Muscle of arm (tissue), 12 donors: ENCODE data around the gene ATP5ME. TPM values are rescaled to one million over a fixed set of nuclear protein-coding genes. Genes with fewer than 3 reads are reported as not detected.
"Not testable (repeated sequence)": the region's sequence is repeated elsewhere in the genome, so short reads cannot be mapped to it uniquely, and the experiment has no call there.

Source experiments
- DNase-seq: peaks from one replicate; pipeline ENCODE4 v3.0.0-alpha.2; 2013
- polyA plus RNA-seq, 12 donors: library from polyadenylated mRNA; unstranded; fragments of 120-200 nt; gene quantifications; one replicate each; pipeline ENCODE4 v1.2.1, GENCODE V29; 2013; ENCODE audit not compliant: insufficient read length in 12 of 12

The ATP5ME gene
- polyA plus RNA-seq, 12 donors = 197 to 329 (median 273) TPM; not detected in 1

DNA sequence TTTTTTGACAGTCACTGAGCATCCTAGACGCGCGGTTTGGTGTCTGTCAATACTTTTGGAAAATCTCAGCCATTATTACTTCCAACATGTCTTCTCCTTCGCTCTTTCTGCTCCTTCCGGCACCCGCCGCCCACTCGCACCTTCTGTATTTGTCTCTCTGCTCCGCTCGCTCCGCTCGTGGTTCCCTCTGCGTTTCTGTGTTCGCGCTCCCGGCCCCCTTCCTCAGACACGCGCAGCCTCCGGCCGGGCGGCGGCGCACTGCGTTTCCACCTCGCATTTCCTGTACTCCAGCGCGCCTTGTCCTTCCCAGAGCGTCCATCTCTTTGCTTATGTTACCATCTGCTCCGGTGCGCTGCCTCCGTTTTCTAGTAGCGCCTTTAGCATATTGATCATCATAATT lies 27.6 kb downstream of the ATP5ME start:
- no peak for DNase-seq

DNA sequence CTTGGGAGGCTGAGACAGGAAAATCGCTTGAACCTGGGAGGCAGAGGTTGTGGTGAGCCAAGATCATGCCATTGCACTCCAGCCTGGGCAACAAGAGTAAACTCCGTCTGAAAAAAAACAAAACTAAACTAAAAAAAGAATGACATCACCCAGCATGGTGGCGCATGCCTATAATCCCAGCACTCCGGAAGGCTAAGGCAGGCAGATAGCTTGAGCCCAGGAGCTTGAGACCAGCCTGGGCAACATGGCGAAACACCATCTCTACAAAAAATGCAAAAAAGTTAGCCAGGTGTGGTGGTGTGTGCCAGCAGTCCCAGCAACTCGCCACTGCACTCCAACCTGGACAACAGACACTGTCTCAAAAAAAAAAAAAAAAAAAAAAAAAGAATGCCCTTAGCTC lies 31.7 kb downstream of the ATP5ME start:
- DNase-seq = not testable (repeated sequence)

DNA sequence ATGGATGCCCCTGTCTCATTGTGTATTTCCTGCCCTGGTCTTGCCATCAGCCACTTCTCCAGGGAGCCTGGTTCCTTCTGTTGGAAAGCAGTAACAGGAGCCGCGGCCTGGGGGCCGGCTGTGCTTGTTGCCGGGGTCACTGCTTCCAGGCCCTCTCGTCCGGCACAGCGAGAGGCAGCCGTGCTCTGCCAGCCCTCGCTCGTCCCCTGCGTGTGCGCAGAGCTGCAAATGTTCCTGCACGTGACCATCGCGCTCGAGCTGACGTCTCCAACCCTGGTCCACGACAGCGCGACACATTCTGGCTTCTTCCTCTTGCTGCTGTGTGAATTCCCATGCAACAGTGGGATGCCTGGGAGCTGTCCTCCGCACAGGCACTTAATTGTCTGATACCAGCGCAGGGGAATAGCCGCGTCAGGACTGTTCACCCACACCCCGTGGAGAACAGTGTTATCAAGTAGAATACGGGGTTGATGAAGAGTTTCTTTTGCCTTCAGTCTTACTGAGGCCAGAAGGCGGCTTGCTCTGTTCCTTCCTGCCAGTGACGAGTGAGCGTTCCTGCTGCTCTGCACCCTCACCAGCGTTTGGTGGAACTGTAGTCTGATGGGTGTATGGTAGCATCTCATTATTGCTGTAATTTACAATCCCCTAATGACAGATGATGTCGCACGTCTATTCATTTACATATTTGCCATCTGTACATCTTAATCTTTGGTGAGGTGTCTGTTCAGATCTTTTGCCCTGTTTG lies 36.4 kb downstream of the ATP5ME start:
- DNase-seq = no peak

DNA sequence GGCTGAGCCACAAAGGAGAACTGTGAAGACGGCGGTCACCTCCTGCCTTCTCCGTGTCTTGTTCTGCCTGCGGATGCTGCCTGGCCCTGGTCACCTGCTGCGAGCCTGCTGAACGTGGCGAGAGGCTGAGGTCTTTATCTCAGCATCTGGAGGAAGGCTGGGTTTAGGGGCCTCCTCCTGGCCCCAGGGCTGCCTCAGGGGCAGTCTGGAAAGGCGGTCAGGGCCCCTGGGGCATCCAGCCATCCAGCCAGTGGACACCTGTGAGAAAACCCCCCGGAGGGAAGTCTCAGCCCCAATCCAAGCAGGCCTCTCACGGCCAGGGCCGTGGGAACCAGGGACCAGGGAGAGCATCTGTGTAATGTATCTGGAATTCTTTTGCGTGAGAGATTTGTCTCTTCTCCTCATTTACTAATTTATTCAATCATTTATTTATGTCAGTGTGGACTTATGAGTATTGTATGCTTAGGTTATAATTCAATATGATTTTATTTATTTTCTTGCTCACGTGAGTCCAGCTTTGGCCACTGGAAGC lies 37.4 kb downstream of the ATP5ME start:
- DNase-seq = no peak

DNA sequence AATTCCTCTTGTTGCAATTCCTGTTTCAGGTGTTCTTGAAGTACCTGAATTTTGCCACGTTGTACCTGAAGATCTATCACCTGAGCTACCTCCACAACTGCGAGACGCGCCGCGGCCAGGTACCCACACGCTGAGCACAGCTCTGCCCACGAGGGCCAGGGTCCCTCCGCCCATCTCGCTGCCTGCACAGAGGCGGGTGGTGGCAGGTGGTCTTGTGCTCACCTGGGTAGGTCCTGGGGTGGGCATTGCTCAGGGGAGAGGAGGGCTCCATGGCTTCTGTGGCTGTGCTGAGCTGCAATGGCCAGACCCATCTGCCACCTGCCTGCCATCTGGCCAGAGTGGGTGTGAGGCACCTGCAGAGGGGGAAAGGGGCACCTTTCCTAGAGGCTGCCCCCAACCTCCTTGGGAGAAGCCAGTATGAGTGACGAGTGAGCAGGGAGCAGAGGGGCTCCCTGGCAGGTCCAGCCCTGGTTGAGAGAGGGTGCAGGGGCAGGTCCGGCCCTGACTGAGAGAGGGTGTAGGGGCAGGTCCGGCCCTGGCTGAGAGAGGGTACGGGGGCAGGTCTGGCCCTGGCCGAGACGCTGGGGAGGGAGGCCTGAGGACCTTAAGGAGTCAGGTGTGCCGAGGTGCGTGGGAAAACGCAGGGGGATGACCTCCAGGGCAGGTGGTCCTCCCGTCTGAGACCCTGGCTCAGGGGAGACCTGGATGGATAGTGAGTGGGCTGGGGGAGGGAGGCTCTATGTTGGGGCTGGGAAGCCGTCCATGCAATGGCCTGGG lies 38.0 kb downstream of the ATP5ME start:
- DNase-seq = no peak

DNA sequence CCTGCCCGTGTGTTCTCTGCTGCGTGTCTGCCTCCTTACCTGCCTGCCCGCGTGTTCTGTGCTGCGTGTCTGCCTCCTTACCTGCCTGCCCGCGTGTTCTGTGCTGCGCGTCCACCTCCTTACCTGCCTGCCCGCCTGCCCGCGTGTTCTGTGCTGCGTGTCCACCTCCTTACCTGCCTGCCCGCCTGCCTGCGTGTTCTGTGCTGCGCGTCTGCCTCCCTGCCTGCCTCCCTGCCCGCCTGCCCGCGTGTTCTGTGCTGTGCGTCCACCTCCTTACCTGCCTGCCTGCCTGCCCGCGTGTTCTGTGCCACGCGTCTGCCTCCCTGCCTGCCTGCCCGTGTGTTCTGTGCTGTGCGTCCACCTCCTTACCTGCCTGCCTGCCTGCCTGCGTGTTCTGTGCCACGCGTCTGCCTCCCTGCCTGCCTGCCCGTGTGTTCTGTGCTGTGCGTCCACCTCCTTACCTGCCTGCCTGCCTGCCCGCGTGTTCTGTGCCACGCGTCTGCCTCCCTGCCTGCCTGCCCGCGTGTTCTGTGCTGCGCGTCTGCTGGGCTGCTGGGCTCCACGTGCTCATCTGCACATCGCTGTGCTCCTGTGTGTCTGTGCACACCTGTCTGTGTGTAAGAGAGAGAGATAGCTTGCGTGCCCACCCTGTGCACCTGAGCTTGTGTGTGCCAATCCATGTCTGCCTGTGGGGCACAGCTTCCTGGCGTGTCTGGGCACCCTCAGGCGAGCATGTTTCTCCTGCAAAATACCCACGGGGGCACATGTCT lies 38.8 kb downstream of the ATP5ME start:
- DNase-seq = not testable (repeated sequence)

DNA sequence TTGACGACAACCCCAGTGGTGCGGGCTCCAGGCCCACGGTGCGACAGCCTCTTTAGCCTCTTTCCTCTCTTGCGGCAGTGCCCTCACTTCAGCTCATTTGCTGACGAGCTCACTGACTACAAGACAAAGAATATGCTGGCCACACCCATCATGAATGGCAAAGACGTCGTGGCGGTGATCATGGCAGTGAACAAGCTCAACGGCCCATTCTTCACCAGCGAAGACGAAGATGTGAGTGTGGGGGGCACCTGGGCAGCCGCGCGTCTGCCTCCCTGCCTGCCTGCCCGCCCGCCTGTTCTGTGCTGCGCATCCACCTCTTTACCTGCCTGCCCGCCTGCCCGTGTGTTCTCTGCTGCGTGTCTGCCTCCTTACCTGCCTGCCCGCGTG lies 39.5 kb downstream of the ATP5ME start:
- no peak for DNase-seq

DNA sequence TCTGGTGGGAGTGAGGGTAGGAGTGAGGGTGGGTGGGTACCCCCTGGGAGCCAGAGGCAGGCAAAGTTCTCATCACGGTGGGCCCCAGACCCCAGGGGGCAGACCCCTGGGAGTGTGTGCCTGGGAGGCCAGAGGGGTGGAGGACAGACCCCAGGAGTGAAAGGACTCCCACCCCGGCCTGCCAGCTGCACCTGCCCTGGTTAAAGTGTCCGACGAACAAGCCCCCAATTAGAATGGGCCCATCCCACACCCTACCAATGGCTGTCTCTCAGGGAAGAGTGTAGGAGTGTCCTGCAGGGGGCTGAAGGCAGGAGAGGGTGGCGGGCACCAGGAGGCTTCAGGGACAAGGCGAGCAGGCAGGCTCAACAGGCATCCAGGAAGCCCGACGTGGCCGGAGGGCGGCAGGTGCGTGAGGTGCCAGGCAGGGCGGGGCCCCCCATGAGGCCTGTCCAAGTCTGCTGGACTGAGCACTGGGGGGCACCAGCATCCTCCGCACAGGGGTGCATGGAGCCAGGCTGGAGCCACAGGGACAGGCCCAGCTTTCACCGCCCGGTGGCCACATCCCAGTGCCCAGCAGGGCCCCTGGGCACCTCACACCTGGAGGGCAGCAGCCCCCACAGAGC lies 40.0 kb downstream of the ATP5ME start:
- no peak for DNase-seq

DNA sequence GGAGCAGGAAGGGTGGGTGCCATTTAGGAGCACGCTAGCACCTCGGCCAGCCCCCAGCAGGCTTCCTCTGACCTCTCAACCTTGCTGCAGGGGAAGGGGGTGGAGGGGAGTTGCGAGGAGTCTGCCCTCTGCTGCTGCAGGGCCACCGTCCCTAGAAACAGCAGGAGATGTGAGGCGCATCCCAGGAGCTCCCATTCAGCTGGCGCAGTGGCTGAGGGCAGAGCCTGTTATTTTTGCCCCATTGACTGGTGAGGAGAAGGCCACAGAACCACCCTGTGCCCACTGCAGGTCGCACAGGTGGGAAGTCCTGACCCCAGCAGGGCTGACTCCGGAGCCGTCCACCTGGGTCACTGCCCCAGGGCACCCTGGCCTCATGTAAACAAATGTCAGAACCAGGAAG lies 40.7 kb downstream of the ATP5ME start:
- no peak for DNase-seq

DNA sequence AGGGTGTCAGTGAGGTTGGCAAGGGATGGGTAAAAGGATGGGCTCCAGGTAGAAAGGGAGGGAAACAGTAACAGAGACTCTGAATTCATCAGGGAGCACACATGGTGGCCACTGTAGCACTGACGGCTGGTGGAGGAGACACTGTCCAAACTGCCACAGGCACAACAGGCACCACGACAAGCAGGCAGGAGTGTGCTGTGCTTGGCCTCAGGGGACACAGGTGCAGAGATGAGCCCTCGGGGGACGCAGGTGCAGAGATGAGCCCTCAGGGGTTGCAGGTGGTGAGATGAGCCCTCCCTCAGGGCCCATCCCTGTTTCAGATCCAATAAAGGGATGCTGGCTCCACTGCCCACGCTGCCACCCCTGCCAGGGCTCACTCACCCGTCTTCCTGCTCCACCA lies 41.1 kb downstream of the ATP5ME start:
- DNase-seq = no peak

DNA sequence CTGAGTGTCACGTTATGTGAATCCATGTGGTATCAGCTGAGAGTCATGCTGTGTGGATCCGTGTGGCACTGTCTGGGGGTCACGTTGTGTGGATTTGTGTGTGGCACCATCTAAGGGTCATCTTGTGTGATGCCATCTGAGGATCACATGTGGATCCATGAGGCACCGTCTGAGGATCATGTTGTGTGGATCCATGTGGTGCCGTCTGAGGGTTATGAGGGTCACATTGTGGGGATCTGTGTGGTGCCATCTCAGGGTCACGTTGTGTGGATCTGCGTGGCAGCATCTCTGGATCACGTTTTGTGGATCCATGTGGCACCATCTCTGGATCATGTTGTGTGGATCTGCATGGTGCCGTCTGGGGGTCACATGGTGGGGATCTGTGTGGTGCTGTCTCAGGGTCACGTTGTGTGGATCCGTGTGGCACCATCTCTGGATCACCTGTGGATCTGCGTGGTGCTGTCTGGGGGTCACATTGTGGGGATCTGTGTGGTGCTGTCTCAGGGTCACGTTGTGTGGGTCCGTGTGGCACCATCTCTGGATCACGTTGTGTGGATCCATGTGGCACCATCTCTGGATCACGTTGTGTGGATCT lies 41.8 kb downstream of the ATP5ME start:
- DNase-seq = no peak

DNA sequence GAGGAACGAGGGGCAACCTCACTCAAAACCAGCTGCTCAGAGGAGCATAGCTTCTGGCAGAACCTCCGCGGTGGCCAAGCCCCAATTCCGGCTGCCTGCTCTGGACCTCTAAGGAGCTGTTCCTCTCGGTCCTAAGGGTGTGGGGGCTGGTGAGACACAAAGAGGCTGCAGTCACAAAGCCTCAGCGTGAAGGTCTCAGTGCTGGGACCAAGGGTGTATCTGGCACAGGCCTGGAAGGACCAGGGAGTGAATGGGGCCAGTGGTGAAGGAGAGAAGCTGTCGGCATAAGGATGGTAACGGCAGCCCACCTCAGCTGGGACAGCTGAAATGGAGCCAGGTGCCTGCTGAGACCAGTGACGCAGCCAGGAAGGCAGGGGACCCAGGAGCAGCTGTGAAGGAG lies 43.4 kb downstream of the ATP5ME start:
- no peak for DNase-seq

DNA sequence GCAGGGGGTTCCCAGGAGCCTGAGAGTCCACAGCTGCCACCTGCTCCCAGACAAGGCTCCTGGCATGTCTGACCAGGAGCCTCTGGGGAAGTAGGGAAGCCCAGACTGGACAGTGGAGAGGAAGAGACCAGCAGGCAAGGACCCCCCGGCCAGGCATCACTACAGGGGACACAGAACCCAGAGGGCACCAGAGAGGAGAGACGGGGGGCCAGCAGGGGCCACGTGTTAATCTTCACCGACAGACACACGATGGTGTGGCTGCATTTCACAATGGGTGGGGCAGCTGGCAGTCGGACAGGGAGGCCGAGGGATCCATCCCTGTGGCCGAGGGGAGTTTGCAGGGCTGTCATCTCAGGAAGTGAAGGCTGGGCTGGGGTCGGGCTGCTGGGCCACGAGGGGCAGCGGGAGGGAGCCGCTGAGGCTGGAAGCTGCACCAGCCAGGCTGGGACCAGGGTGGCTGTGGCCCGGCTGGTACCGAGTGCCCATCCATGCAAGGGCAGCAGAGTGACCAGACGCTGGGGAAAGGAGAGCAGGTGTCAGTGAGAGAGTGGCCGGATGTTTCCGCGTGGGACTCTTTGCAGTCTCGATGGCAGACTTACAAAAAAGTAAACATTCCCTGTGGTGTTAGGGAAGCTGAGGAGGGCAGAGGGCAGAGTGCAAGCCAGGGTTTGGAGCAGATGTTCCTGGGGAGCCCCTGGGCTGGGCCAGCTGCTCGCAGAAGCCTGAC lies 44.0 kb downstream of the ATP5ME start:
- no peak for DNase-seq

DNA sequence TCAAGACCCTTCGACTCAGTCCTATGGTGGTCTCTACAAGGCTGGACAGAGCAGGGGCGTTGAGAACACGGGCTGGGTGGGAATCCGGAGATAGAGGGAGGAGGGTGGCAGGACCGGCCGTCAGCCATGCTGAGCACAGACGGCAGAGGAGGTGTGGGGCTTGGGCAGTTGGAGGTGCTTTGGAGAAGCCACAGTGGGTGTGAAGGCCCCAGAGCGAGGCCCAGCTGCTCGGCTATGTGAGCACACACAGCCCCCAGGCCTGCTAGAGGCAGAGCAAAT lies 44.5 kb downstream of the ATP5ME start:
- DNase-seq = no peak

DNA sequence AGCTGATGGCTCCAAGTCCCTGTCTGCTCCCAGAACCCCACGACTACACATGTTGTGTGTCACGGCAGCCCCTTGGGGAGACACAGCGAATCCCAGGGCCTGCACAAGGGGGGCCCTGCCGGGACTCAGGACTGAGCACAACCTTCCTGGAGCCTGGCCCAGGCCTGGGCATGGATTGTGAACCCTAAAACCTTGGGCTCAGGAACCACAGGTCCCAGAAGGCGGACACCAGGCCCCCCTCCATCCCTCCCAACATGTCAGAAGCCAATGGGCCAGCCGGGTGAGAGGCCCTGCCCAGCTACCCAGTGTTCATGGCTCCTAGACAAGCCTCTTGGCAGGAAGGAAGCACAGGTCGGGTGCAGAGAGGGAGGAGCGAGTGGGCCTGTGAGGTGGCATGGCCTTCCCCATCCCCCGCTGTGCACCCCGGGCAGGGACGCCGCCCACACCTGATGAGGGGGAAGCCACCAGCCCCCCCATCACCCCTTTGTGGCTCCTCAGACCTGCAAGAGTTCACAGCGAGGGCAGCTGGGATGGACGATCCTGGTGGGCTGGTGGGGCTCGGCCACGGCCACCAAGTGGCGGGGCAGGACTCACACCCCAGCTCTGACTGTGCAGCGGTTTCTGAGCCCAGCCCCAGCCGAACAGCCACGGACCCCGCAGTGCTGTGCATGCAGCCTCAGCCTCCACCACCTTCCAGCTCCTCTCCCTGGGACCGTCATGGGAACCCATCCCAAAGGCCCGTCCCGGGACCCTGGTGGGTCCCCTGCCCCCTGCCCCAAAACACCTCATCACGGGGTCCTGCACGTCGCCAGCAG lies 45.0 kb downstream of the ATP5ME start:
- no peak for DNase-seq

DNA sequence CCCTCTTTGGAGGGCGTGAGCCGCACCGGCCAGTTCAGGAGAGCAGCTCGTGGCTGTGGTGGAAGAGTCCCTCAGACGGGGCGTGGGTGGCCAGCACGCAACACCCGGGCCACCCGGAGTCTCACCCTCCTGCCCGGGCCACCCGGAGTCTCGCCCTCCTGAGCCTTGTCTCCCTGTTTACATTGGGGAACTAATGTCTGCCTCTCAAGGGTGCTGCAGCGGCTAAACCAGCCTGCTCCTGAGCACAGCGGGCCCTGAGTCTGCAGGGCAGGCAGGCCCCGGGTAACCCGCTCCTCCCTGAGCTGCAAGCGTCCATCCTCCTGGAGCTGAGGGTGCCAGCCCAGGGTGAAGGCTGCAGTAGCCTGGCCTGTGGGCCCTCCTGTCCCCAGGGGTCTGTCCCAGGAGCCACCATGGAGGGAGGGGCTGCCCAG lies 45.8 kb downstream of the ATP5ME start:
- DNase-seq = no peak

DNA sequence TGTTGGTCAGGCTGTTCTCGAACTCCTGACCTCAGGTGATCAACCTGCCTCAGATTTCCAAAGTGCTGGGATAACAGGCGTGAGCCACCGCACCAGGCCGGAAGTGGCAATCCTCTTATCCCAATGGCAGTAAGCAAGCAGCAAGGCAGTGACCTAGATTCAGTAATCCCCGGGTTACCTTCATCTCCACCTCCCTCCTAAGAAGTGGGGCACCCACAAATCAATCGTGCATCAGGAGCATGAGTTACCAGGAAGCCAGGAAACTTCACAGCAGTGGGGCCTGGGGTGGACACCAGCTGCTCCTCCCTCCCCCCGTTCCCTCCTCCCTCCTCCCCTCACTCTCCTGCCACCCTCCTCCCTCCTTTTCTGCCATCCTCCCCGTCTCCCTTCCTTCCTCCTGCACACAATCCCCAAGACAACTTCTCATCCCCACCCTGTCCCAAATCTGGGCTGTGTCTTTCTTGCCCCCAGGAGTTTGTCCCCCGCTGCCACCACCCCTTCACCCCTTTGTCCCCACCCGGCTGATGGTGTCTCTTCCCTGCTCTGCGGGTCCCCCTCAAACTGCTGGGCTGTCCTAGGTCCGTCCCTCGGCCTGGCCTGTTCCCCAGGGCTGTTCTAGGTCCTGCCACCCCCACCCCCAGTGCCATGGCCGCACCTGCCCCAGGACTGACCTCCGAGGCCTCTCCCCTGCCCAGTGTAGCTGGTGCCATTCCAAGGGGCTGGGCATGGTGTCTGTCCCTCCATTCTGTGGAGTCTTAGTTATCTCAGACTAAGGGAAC lies 46.5 kb downstream of the ATP5ME start:
- DNase-seq = no peak

DNA sequence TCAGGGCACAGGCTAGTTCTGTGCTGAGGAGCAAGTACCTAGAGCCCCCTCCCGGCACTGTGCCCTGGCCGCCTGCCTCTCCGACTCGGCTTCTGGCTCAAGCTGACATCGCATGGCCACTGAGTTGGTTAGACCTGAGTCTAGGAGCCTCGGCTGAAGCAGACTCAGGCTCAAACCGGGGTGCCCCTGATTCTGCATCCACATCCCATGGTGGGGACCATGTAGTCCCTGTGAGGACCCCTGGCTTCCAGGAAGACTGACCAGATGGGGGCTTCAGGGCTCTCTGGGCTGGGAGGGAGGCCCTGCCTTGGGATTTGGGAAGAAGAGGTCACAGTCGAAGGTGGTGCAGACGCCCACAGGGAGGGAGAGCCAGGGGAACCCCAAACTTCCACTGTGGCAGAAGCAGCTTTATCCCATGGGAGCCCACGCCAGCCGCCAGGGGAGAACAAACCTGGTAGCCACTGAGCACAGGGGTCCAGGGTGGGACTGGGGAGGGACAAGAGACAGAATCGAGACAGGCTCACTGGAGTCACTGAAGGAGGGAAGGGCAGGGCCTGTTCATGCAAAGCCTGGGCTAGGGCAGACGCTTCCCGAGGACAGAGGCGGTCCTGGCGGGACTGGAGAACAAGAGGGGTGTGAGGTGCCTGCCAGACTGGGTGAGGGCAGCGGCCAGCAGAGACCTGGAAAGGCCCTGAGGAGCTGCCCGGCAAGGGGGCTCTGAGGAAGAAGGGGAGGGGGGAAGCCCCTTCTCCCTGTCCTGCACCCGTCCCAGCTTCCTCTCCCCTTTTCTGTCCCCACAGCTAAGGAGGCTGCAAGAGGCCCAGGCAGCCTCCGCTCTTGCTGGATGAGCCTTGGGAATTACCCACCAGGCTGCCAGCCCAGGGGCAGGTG lies 47.6 kb downstream of the ATP5ME start:
- DNase-seq = no peak
